ACC112 (cell line): Measurements from ENCODE around the gene PDGFC.
A peak's percentile ranks its signal among the peaks of the same experiment; 100 is the strongest.

ENCODE experiments used
- H2AFZ ChIP-seq: fragments of 200-600 bp; sonication (generic); one replicate; pipeline ENCODE4 v1.6.0; 2017; ENCODE audit warnings: antibody characterized with exemption, low read length; ENCODE audit not compliant: unreplicated experiment
- H3K27ac ChIP-seq: fragments of 200-600 bp; sonication (generic); 2 replicates; pipeline ENCODE4 v1.5.1; 2014; ENCODE audit warnings: low read depth, mild to moderate bottlenecking, antibody characterized with exemption, low read length, moderate library complexity
- H3K27me3 ChIP-seq: fragments of 200-600 bp; sonication (generic); 2 replicates; pipeline ENCODE4 v1.6.1; 2014; ENCODE audit warnings: mild to moderate bottlenecking, antibody characterized with exemption, low read length, moderate library complexity, mixed read lengths; ENCODE audit not compliant: insufficient read depth
- H3K36me3 ChIP-seq: fragments of 200-600 bp; sonication (generic); 2 replicates; pipeline ENCODE4 v1.6.1; 2016; ENCODE audit warnings: mild to moderate bottlenecking, antibody characterized with exemption, low read length, moderate library complexity, mixed read lengths; ENCODE audit not compliant: insufficient read depth
- H3K4me1 ChIP-seq: fragments of 200-600 bp; sonication (generic); one replicate; pipeline ENCODE4 v1.6.1; 2016; ENCODE audit warnings: low read length, mixed read lengths; ENCODE audit not compliant: insufficient read depth, unreplicated experiment, control insufficient read depth
- H3K4me3 ChIP-seq: fragments of 200-600 bp; sonication (generic); 2 replicates; pipeline ENCODE4 v1.5.1; 2014; ENCODE audit warnings: mild to moderate bottlenecking, low read depth, low read length
- H3K79me2 ChIP-seq: fragments of 200-600 bp; sonication (generic); one replicate; pipeline ENCODE4 v1.6.0; 2016; ENCODE audit warnings: low read length; ENCODE audit not compliant: control insufficient read depth, unreplicated experiment, insufficient read depth

The PDGFC gene

DNA sequence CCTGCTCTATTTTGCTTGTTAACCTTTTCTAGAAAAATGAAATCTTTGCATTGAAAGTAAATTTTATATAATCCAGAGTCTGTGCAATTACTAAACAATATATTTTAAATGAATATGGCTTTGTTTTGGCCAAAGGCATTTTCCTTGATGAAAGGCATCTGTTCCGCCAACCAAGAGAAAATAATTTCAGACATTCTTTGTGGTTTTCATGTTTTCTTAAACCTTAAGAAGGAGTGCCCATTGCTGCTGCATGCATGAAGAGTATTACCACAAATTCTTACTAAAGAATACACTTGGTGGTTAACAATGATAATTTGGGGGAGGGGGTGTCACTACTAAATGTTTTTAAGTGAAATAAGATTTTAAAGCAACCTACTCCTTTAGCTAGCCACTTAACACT, 2.7 kb upstream of the PDGFC start:
- Histone ChIP-seq H3K27me3 (no peaks in the 10 kb centered on the region), H3K36me3 (no peaks in the 10 kb centered on the region), H2AFZ (no peak overlapping the region), H3K27ac (no peak overlapping the region), H3K4me1 (peaks cover 56% of the 10 kb centered on the region), H3K4me3 (no peak overlapping the region), H3K79me2 (peaks cover 15% of the 10 kb centered on the region)

DNA sequence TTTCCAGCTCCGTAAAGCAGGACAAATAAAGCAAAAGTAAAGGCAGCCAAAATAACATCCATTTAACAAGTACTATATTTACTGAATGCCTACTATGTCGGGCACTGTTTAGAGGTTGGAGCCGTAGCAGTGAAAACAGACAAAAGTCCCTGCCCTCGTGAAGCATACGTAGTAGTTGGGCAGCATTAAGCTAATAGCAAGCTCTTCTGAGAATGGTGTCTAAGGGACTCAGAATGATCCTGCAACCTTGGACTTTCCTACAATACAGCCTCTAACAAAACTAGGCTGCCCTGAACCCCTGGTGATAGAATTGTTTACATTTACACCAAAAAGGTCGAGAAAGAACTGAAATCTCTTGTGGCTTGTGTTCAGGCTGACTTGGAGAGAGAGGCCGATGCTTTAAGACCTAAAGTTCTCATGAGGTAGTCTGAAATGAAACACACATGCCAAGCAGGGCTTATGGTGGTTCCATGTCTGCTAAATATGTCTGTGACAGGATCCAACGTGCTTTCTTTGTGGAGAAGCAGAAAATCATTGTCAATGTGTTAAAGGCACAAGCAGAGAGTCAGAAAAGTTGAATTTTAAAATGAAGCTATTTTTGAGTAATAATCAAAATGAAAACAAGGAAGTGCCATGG, 898 bp upstream of the PDGFC start:
- Histone ChIP-seq H3K79me2 (peaks cover 32% of the 10 kb centered on the region), H3K36me3 (no peaks in the 10 kb centered on the region), H2AFZ (peak overlapping the region; percentile 34), H3K27ac (peak overlapping the region; percentile 16; the same call in 1 of the 2 replicates), H3K4me3 (peak overlapping the region; percentile 94), H3K4me1 (peaks cover 52% of the 10 kb centered on the region), H3K27me3 (no peaks in the 10 kb centered on the region)

DNA sequence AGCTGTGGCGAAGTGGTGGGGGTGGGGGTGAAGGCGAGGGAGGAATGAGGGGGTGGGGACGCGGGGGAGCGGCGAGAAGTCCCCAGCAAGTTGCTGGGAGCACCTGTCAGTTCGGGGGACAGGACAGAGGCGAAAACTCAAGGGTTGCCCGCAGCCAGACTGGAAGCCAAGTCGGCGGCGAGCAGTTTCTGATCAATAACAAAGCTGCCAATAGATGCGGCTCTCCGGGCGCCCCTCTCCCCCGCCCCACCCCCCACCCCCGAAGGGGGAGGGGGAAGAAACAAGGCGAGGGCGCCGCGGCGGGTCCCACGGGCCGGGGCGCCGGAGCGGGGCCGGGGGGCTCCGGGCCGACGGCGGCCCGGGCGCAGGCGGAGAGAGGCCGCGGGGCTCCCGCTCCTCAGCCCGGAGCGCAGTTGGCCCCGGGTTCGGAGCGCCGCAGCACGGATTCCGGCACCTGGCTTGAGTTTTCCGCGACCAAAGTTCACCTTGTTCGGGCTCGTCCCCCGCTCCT, 379 bp downstream of the PDGFC start:
- peak overlapping the region; percentile 34 for H2AFZ ChIP-seq
- peaks cover 49% of the 10 kb centered on the region for H3K4me1 ChIP-seq
- peak overlapping the region; percentile 94 for H3K4me3 ChIP-seq
- no peaks in the 10 kb centered on the region for H3K27me3 ChIP-seq
- H3K79me2 ChIP-seq, result peaks cover 45% of the 10 kb centered on the region
- no peaks in the 10 kb centered on the region for H3K36me3 ChIP-seq
- peak overlapping the region; percentile 27 for H3K27ac ChIP-seq

DNA sequence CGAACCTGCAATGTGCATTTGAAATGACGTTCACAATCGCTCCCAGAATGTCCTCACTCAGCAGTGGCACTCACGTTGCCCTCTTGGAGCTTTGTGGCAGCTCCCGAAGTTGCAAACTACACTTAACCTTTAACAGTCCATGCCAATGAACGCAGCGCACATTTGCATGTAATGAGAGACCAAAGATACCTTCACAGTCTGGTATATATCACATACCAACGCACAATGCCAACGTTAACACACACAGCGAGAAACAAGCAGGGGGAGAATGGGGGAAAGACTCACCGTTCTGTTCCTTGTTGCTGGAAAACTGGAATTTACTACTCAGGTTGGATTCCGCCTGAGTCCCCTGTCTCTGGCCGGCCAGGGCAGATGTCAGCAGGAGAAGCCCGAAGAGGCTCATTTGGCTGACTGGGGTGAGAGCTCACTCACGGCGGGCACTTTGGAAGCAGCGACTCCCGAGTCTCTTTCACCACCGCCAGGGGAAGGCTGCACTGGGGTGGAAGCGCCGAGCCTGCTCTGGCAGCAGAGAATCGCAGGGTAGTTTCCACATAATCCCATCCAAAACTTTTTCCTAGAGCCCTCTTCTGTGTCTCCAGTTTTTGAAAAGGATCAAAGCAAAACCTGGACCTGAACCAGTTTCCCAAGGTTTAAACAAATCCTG, 966 bp downstream of the PDGFC start:
- peak overlapping the region; percentile 94 for H3K4me3 ChIP-seq
- H3K27ac ChIP-seq, result peak overlapping the region; percentile 27

DNA sequence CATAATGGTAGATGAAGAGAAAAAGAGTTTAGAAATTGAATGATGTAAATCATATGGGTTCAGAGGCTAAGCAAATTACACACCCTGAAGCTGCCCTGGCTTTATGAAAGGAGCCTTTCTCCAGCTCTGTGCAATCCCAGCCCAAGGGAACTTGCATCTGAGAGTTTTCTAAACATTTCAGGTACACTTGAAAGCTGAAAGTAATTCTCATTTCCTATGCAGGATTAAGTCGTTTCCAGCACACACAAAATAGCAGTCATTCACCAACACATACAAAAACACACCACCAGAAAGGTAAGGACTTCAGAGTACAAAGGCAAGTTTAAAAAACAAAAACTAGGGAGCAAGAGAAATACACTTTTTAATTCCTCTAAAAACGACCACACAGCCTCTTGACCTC, 1.7 kb downstream of the PDGFC start:
- Histone ChIP-seq H3K4me1 (peaks cover 36% of the 10 kb centered on the region), H3K36me3 (peaks cover 2% of the 10 kb centered on the region; the same call in 1 of the 2 replicates), H3K27ac (no peak overlapping the region), H3K4me3 (peak overlapping the region; percentile 94), H3K79me2 (peaks cover 57% of the 10 kb centered on the region), H3K27me3 (no peaks in the 10 kb centered on the region), H2AFZ (peak overlapping the region; percentile 34)

More for the DNA sequence above, 966 bp downstream of the PDGFC start:
- H3K27me3 ChIP-seq, result no peaks in the 10 kb centered on the region
- peaks cover 43% of the 10 kb centered on the region for H3K4me1 ChIP-seq
- H3K36me3 ChIP-seq, result no peaks in the 10 kb centered on the region
- peaks cover 51% of the 10 kb centered on the region for H3K79me2 ChIP-seq
- H2AFZ ChIP-seq, result peak overlapping the region; percentile 34

GRCh38 chr4:156969101-156969500, 2.5 kb downstream of the PDGFC start:
- Histone ChIP-seq H3K4me1 (peaks cover 30% of the 10 kb centered on the region), H3K27ac (no peak overlapping the region), H3K27me3 (no peaks in the 10 kb centered on the region), H3K4me3 (peak overlapping the region; percentile 94), H3K79me2 (peaks cover 64% of the 10 kb centered on the region), H2AFZ (no peak overlapping the region), H3K36me3 (peaks cover 4% of the 10 kb centered on the region; the same call in 1 of the 2 replicates)

DNA sequence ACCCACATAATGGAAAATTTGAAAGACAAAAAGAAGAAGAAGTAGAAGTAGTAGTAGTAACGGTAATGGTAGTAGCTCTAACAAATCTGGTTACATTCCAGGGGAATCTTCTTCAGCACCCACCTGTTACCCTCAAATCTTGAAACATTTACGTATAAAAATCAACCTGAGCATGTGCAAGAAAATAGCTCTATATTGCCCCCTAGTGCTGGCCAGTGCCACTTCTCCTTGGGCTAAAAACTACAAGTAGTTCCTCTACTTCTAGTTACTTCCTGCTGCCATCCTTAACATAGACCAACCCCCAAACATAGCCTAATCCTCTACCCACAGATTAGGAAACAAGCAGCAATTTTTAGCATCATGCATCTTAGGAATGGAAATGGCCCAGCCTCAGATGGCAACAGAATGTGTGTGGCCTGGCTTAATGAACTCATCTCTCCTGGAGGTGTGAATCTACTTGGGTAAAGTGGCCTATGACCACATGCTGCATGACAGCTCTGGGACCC, 3.1 kb downstream of the PDGFC start:
- H3K36me3 ChIP-seq, result peaks cover 4% of the 10 kb centered on the region; the same call in 1 of the 2 replicates
- no peak overlapping the region for H2AFZ ChIP-seq
- H3K79me2 ChIP-seq, result peaks cover 69% of the 10 kb centered on the region
- no peak overlapping the region for H3K27ac ChIP-seq
- H3K27me3 ChIP-seq, result no peaks in the 10 kb centered on the region
- H3K4me3 ChIP-seq, result peak overlapping the region; percentile 94
- H3K4me1 ChIP-seq, result peaks cover 27% of the 10 kb centered on the region

- H2AFZ ChIP-seq, result no peak overlapping the region
- H3K4me3 ChIP-seq, result no peak overlapping the region
- H3K4me1 ChIP-seq, result peaks cover 33% of the 10 kb centered on the region
- H3K27me3 ChIP-seq, result no peaks in the 10 kb centered on the region
- peaks cover 4% of the 10 kb centered on the region; the same call in 1 of the 2 replicates for H3K36me3 ChIP-seq
- no peak overlapping the region for H3K27ac ChIP-seq
- H3K79me2 ChIP-seq, result peaks cover 86% of the 10 kb centered on the region
Measured at GRCh38 chr4:156966836-156967235, 4.8 kb downstream of the PDGFC start.

- peaks cover 4% of the 10 kb centered on the region; the same call in 1 of the 2 replicates for H3K36me3 ChIP-seq
- H3K27ac ChIP-seq, result no peak overlapping the region
- no peak overlapping the region for H3K4me3 ChIP-seq
- peaks cover 46% of the 10 kb centered on the region for H3K4me1 ChIP-seq
- no peaks in the 10 kb centered on the region for H3K27me3 ChIP-seq
- H2AFZ ChIP-seq, result no peak overlapping the region
- peaks cover 95% of the 10 kb centered on the region for H3K79me2 ChIP-seq
Measured at GRCh38 chr4:156963419-156963818, 8.2 kb downstream of the PDGFC start.

DNA sequence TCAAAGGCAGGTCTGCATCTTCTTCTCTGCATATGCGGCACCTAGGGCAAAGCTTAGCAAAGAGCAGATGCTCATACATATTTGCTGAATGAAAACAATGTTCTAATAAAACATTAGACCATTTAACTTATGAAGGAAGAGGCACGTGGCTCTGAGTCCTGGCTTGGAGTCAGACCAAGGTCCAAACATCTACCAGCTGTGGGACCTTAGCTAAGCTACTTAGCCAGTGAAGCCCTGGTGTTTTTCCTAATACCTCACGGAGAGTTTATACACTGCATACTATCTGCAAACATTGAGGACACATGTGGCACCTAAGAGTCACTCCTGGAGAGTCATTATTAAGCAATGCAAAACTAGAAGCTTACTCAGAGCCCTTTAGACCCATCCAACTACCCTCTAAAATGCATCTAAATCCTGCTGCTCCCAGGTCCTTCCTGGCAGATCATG, 9.0 kb downstream of the PDGFC start:
- Histone ChIP-seq H3K36me3 (peaks cover 4% of the 10 kb centered on the region; the same call in 1 of the 2 replicates), H3K4me3 (no peak overlapping the region), H2AFZ (no peak overlapping the region), H3K79me2 (peaks cover 95% of the 10 kb centered on the region), H3K27me3 (no peaks in the 10 kb centered on the region), H3K27ac (no peak overlapping the region), H3K4me1 (peaks cover 46% of the 10 kb centered on the region)
